Brain microvascular endothelial cell (primary cell): Measurements from ENCODE around the gene SERINC5.
A peak's percentile ranks its signal among the peaks of the same experiment; 100 is the strongest.

Experiments
- DNase-seq: peaks from one replicate; pipeline ENCODE4 v3.0.0-alpha.2; 2020
- H3K27ac ChIP-seq: fragments of 250-450 bp; sonication (Bioruptor Pico); 2 replicates; pipeline ENCODE4 v1.5.1; 2020; ENCODE audit warnings: mild to moderate bottlenecking, moderate library complexity
- H3K27me3 ChIP-seq: fragments of 250-450 bp; sonication (Bioruptor Pico); replicated peaks from 2 replicates; pipeline ENCODE4 v1.5.1; 2020; ENCODE audit warnings: mild to moderate bottlenecking
- H3K36me3 ChIP-seq: fragments of 250-450 bp; sonication (Bioruptor Pico); replicated peaks from 2 replicates; pipeline ENCODE4 v1.5.1; 2020; ENCODE audit warnings: mild to moderate bottlenecking
- H3K4me3 ChIP-seq: 2 replicates; pipeline ENCODE4 v1.5.1; 2011; ENCODE audit warnings: low read depth, mild to moderate bottlenecking, control low read depth, low read length, moderate library complexity
- in situ Hi-C: cut with HindIII; loops from 2 replicates; pipeline ENCODE4 v1.10.0; 2017; ENCODE audit warnings: low sequenced_read_pairs, low pct_ligation_motif_present
- TF ChIP-seq, protein P1 (sequence below): IDR thresholded peaks from 2 replicates; pipeline ENCODE4 v1.5.1; 2011; ENCODE audit warnings: low read depth, mild to moderate bottlenecking, moderate library complexity, low read length, control low read depth, inconsistent platforms; ENCODE audit errors: missing control alignments

SERINC5 gene

DNA sequence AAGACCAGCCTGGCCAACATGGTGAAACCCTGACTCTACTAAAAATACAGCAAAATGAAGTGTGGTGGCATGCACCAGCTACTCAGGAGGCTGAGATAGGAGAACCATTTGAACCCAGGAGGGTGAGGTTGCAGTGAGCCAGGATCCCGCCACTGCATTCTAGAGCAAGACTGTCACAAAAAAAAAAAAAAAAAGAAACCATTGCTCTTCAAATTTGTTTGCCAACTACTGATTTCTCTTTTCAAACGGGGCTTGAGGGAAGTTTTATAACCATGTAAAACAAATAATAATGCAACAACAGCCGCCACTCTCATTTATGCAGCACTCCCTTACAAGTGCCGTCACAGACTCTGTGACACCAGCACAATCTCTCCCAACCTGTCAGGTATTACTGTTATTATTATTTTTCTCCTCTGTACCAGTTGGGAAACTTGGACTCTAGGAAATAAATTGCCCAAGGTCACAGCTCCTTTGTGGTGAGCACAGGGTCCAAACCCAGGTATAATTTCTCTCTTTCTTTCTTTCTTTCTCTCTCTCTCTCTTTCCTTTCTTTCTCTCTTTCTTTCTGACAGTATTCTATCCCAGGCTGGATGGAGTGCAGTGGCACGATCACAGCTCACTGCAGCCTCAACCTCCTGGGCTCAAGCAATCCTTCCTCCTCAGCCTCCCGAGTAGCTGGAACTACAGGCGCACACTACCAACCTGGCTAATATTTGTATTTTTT lies 25.4 kb downstream of the SERINC5 start:
- no peak for DNase-seq
- Histone ChIP-seq H3K36me3 (no peaks in the 10 kb centered on the region), H3K4me3 (no peak overlapping the region), H3K27ac (peak overlapping the region; percentile 66), H3K27me3 (no peaks in the 10 kb centered on the region)
- TF ChIP-seq, protein P1, sequence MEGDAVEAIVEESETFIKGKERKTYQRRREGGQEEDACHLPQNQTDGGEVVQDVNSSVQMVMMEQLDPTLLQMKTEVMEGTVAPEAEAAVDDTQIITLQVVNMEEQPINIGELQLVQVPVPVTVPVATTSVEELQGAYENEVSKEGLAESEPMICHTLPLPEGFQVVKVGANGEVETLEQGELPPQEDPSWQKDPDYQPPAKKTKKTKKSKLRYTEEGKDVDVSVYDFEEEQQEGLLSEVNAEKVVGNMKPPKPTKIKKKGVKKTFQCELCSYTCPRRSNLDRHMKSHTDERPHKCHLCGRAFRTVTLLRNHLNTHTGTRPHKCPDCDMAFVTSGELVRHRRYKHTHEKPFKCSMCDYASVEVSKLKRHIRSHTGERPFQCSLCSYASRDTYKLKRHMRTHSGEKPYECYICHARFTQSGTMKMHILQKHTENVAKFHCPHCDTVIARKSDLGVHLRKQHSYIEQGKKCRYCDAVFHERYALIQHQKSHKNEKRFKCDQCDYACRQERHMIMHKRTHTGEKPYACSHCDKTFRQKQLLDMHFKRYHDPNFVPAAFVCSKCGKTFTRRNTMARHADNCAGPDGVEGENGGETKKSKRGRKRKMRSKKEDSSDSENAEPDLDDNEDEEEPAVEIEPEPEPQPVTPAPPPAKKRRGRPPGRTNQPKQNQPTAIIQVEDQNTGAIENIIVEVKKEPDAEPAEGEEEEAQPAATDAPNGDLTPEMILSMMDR: no peak
- in situ Hi-C loops: no loop called here

DNA sequence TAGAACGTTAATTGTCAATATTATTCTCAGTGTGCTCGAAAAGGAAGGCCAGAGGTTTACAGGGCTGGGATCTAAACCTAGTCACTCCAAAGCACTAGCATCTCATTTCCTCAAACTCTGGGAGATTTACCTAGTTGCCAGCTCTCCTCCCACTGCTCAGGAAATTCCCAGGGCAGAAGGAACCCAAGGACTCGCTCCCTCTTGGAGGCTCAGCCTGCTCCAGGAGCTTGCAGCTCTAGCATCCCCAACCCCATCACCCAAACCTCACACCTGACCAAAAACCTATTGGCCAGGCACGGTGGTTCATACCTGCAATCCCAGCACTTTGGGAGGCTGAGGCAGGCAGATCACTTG lies 26.0 kb downstream of the SERINC5 start:
- TF ChIP-seq, protein P1: no peak
- Histone ChIP-seq H3K27me3 (no peaks in the 10 kb centered on the region), H3K36me3 (no peaks in the 10 kb centered on the region), H3K27ac (no peak overlapping the region), H3K4me3 (no peak overlapping the region)
- DNase-seq: no peak
- in situ Hi-C loops: no loop called here

DNA sequence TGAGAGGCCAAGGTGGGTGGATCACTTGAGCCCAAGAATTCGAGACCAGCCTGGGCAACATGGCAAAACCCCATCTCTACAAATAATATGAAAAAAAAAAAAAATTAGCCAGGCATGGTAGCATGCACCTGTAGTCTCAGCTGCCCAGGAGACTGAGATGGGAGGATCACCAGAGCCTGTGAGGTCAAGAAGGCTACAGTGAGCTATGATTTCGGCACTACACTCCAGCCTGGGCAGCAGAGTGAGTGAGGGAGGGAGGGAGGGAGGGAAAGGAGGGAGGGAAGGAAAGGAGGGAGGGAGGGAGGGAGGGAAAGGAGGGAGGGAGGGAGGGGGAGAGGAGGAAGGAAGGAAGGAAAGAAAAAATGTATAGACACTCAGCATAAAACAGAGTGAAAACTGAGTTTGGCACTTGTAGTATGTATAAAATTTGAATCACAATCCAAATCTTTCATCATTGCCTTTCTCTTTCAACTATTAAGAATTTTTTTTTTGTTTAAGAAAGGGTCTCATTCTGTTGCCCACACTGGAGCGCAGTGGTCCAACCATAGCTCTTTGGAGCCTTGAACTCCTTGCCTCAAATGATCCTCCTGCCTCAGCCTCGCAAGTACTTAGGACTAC lies 27.8 kb downstream of the SERINC5 start:
- Histone ChIP-seq H3K27ac (no peak overlapping the region), H3K4me3 (no peak overlapping the region), H3K36me3 (no peaks in the 10 kb centered on the region), H3K27me3 (no peaks in the 10 kb centered on the region)
- DNase-seq: no peak
- in situ Hi-C loops: no loop called here
- TF ChIP-seq, protein P1: no peak

DNA sequence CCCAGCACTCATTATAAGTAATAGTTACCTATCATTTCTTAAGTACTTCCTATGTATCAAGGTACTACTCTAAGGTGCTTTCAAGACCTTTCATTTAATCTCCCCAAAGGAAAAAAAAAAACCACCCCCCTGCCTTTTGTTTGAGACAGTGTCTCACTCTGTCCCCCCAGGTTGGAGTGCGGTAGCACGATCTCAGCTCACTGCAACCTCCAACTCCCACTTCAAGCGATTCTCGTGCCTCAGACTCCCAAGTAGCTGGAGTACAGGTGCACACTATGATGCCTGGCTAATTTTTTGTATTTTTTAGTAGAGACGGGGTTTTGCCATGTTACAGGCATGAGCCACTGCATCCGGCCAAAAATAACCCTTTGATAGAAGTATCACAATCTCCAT lies 29.9 kb downstream of the SERINC5 start:
- in situ Hi-C loops: no loop called here
- Histone ChIP-seq H3K36me3 (no peaks in the 10 kb centered on the region), H3K4me3 (no peak overlapping the region), H3K27me3 (no peaks in the 10 kb centered on the region), H3K27ac (no peak overlapping the region)
- no peak for DNase-seq
- TF ChIP-seq, protein P1: no peak

DNA sequence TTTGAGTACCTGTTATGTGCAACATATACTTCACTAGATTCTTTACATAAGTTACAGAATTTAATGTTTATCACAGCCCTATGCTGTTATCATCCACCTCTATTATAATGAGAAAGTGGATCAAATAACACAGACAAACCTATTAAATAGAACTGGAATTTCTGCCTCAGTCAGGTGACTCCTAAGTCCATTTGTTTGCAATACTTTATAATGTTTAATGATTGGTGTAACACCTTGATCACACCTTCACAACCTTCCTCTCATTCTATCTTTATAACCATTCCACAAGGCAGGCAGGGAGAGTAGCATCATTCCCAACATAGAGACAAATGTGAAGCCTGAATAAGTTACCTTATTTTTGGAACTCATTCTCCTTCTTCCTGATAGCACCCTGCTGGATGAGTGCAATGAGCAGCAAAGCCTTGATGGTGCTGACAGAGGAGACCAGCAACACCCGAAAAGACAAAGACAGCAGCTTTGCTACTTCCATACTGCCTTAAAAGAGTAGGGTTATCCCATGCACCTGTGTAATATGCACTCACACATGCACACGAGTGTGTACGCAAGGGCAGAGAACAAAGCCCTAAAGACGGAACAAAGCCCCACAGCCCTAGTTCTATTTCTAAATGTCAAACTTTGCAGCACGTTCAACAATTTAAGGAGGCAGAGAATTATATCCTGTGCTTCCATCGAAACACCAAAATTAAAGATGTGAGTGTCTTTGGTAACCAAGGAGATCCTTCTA lies 30.5 kb downstream of the SERINC5 start:
- TF ChIP-seq, protein P1: no peak
- Histone ChIP-seq H3K27ac (no peak overlapping the region), H3K4me3 (no peak overlapping the region), H3K36me3 (no peaks in the 10 kb centered on the region), H3K27me3 (no peaks in the 10 kb centered on the region)
- in situ Hi-C loops: no loop called here
- DNase-seq: no peak
